ENCODE data around the gene MYCBP2.

DNA sequence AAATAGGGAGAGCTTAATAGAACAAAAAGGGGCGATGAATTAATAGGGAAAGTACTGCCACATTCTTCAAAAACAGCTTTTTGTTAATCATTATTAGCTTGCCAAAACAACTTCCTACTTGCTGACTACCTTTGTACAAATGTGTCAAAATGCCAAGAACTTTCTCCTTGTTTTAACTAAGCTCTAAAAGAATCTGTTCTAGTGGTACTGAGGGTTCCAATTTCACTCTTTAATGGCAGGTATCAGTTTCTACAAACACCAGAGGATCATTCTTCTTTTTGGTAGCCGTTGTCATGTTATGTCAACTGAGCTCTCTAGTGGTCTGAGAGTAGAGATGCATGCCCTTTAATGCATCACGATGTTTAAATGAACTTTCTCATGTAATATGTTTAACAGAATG is 270.5 kb downstream of the MYCBP2 start:
- TF ChIP-seq, protein P1, sequence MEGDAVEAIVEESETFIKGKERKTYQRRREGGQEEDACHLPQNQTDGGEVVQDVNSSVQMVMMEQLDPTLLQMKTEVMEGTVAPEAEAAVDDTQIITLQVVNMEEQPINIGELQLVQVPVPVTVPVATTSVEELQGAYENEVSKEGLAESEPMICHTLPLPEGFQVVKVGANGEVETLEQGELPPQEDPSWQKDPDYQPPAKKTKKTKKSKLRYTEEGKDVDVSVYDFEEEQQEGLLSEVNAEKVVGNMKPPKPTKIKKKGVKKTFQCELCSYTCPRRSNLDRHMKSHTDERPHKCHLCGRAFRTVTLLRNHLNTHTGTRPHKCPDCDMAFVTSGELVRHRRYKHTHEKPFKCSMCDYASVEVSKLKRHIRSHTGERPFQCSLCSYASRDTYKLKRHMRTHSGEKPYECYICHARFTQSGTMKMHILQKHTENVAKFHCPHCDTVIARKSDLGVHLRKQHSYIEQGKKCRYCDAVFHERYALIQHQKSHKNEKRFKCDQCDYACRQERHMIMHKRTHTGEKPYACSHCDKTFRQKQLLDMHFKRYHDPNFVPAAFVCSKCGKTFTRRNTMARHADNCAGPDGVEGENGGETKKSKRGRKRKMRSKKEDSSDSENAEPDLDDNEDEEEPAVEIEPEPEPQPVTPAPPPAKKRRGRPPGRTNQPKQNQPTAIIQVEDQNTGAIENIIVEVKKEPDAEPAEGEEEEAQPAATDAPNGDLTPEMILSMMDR (IDR thresholded peaks at IDR 0.05): no peak
- TF ChIP-seq POLR2AphosphoS5 (IDR thresholded peaks at IDR 0.05) (no peak), POLR2A (IDR thresholded peaks at IDR 0.05) (no peak), EP300 (IDR thresholded peaks at IDR 0.05) (no peak)

Data from sigmoid colon (tissue), 4 donors.